Activated B cell treated with CpG ODN at 0.5 μM for 24 hours (primary cell): ENCODE data around the gene ZMAT3. TPM values are rescaled to one million over a fixed set of nuclear protein-coding genes. Genes with fewer than 3 reads are reported as not detected.

ENCODE experiments used
- ATAC-seq: fragments of 200-7000 bp; cut with Tn5 transposase; one replicate; pipeline ENCODE4 v1.10.0; 2021; ENCODE audit warnings: low read depth, mild to moderate bottlenecking, moderate library complexity
- CTCF ChIA-PET: fragments of 350-600 bp; sonication (Branson Sonifier 250); formaldehyde crosslinking; loops from one replicate; lab custom pipeline; 2021; ENCODE audit warnings: antibody characterized with exemption; lab: Charles Lee
- POLR2A ChIA-PET: fragments of 350-600 bp; sonication (Branson Sonifier 250); formaldehyde crosslinking; loops from one replicate; lab custom pipeline; 2021; ENCODE audit warnings: antibody characterized with exemption; lab: Charles Lee
- DNase-seq: peaks from one replicate; pipeline ENCODE4 v3.0.0; 2022
- H3K27ac Mint-ChIP-seq: one replicate; pipeline ENCODE4 v1.8.0; 2020; ENCODE audit warnings: mixed read lengths
- H3K27me3 Mint-ChIP-seq: one replicate; pipeline ENCODE4 v1.8.0; 2021; ENCODE audit warnings: mixed read lengths
- H3K36me3 Mint-ChIP-seq: one replicate; pipeline ENCODE4 v1.8.0; 2021; ENCODE audit warnings: low read depth, mixed read lengths
- H3K4me1 Mint-ChIP-seq: one replicate; pipeline ENCODE4 v1.8.0; 2021; ENCODE audit warnings: mixed read lengths
- H3K4me3 Mint-ChIP-seq: one replicate; pipeline ENCODE4 v1.8.0; 2020; ENCODE audit warnings: mild to moderate bottlenecking, mixed read lengths
- H3K9me3 Mint-ChIP-seq: one replicate; pipeline ENCODE4 v1.8.0; 2020; ENCODE audit warnings: mixed read lengths
- CTCF ChIP-seq: fragments of 200-600 bp; IDR thresholded peaks from one replicate; pipeline ENCODE4 v1.8.0; 2022; ENCODE audit warnings: antibody characterized with exemption, mild to moderate bottlenecking
- intact Hi-C: fragments of 100-400 bp; cut with micrococcal nuclease; formaldehyde crosslinking; loops from one replicate; pipeline ENCODE4 v1.15.1; 2024
- total RNA-seq: library from RNA; stranded (reverse); gene quantifications from 2 replicates; pipeline ENCODE4 v1.2.3, GENCODE V29; 2022

The ZMAT3 gene
- total RNA-seq, 1 donor from 2014 or later = 32.0 TPM

DNA sequence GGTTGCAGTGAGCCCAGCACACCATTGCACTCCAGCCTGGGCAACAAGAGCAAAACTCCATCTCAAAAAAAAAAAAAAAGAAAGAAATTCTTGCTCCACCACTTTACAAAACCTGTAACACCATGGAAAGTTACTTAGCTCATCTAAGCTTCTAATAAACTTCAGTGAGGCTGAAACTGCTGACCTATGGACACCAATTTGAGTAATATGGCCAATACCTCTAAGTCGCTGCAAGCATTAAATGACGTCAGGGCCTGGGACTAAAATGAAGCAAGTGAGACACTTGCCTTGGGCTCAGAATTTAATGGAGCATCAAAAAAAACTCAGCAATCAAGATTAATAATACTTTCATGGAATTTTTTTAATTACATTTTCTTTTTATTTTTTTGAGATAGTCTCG is 42.5 kb downstream of the ZMAT3 start:
- CTCF ChIA-PET = no interaction called here
- no peak for TF ChIP-seq CTCF
- H3K4me3 Mint-ChIP-seq = no peak overlapping the region
- H3K4me1 Mint-ChIP-seq = no peaks in the 10 kb centered on the region
- H3K27ac Mint-ChIP-seq = no peak overlapping the region
- H3K9me3 Mint-ChIP-seq = no peaks in the 10 kb centered on the region
- intact Hi-C loops = no loop called here
- DNase-seq (no peak), ATAC-seq (no peak)
- H3K27me3 Mint-ChIP-seq = no peaks in the 10 kb centered on the region
- POLR2A ChIA-PET = interaction anchor here (1.0 kb wide), 1 partner anchor 9 kb away, joined by 3 read pairs; no protein-coding TSS in a partner anchor
- H3K36me3 Mint-ChIP-seq = peaks cover 35% of the 10 kb centered on the region

DNA sequence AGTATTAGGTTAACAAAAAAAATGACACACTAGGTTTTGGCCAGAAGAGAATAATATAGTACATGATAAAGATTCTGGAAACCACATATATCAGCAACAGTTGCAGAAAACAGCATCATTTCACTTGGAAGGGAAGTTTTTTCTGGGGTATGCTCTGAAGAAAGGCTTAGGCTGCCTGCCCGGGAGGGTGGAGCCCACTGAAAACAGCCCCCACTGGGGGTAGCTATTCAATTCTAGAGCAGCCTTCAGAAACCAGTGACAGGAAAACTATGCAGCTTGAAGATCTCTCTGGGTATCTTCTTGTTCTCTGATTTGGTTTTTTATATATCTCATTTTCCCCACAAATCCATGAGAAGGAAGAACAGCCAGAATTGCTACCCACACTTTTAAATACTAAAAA is 43.2 kb downstream of the ZMAT3 start:
- intact Hi-C loops = no loop called here
- H3K4me3 Mint-ChIP-seq = no peak overlapping the region
- H3K27me3 Mint-ChIP-seq = no peaks in the 10 kb centered on the region
- DNase-seq = no peak
- H3K9me3 Mint-ChIP-seq = no peaks in the 10 kb centered on the region
- TF ChIP-seq CTCF = no peak
- peaks cover 38% of the 10 kb centered on the region for H3K36me3 Mint-ChIP-seq
- ChIA-PET CTCF (interaction anchor here (1.5 kb wide), 1 partner anchor 13 kb away, joined by 5 read pairs; no protein-coding TSS in a partner anchor), POLR2A (interaction anchor here (0.7 to 1.0 kb wide), 2 partner anchors 8 to 18 kb away, joined by 3 read pairs; no protein-coding TSS in a partner anchor)
- H3K4me1 Mint-ChIP-seq = no peaks in the 10 kb centered on the region
- H3K27ac Mint-ChIP-seq = no peak overlapping the region
- ATAC-seq = no peak

DNA sequence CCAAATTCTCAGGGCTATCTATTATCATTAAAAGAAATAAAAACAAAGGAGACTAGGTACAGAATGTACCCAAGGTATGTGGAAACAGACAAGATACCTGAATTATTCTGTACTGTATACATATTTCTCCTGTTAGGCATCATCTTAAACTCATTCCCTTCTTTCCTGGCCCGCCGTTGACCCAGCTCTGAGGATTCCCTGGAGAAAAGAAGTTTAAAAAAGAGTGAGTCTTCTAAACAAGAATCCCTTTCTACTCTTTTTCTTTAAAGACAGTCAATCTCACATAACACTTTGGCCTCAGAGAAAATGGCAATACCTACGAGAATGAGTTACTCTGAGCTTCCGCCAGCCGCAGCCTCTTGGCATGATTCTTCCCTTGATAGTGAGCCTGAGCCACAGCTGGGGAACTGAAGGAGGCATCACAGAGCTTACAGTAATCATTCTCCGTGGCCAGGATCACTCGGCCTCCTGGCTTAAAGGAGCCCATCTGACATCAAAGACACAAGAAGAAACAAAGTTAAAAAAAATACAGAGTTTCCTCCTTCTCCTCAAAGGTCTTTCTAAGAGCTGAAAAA is 44.2 kb downstream of the ZMAT3 start:
- intact Hi-C loops = no loop called here
- ChIA-PET CTCF (interaction anchor here (1.5 kb wide), 1 partner anchor 12 kb away, joined by 5 read pairs; no protein-coding TSS in a partner anchor), POLR2A (interaction anchor here (0.7 kb wide), 1 partner anchor 19 kb away, joined by 3 read pairs; no protein-coding TSS in a partner anchor)
- Mint-ChIP-seq H3K27me3 (no peaks in the 10 kb centered on the region), H3K4me3 (no peak overlapping the region), H3K4me1 (no peaks in the 10 kb centered on the region), H3K36me3 (peaks cover 38% of the 10 kb centered on the region), H3K9me3 (no peaks in the 10 kb centered on the region), H3K27ac (no peak overlapping the region)
- ATAC-seq = no peak
- TF ChIP-seq CTCF = no peak
- no peak for DNase-seq

DNA sequence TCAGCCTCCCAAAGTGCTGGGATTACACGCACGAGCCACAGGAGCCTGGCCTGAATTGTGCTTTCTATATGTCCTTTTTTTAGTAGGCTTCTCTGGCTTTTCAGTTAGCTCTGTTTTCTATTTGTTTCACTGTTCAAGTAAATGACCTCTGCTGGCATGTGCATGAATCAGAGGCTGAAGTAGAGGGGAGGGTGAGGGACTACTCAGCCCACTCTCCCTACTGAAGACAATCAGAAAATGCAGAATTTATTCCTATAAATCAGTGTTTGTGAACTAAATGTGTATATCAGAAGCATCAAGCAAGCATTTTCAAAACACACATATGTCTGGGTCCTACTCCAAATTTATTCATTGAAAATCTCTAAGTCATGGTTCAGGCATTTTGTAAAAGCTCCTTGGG is 45.0 kb downstream of the ZMAT3 start:
- no peaks in the 10 kb centered on the region for H3K4me1 Mint-ChIP-seq
- H3K9me3 Mint-ChIP-seq = no peaks in the 10 kb centered on the region
- ChIA-PET POLR2A (no interaction called here), CTCF (no interaction called here)
- no peak overlapping the region for H3K4me3 Mint-ChIP-seq
- intact Hi-C loops = no loop called here
- ATAC-seq (no peak), DNase-seq (no peak)
- peaks cover 38% of the 10 kb centered on the region for H3K36me3 Mint-ChIP-seq
- no peaks in the 10 kb centered on the region for H3K27me3 Mint-ChIP-seq
- no peak for TF ChIP-seq CTCF
- H3K27ac Mint-ChIP-seq = no peak overlapping the region

DNA sequence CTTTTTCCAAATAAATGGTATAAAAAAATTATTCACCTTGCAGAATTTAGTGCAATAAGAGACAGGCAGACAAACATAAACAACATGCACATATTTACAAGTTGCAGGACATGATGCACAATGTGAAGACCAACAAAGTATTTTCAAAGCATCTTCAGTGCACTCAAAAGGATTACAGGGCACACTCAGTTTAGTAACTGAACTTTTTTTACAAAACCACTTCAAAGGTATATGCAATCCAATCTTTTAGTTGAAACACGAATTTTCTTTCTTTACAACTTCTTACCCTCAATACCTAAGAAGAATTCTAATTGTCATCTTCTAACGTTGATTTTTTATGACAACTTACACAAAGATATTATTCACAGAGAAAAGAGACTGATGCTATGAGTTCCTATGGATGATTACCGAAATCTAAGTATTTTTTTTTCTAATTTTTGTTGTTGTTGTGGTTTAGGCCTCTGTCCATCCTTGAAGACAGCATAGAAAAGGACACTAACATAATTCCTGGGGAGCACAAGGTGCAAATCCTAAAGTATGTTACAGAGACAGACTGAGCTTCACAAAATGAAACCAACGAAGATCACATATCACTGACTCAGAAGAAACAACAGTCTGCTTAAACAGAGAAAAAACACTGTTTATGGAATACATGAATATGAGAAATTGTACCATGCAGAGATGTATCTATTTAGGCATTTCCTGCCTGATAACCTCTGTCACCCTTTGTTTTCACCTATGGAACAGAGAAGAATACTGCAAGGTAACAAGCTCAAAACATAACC is 50.3 kb downstream of the ZMAT3 start:
- H3K4me1 Mint-ChIP-seq = peaks cover 39% of the 10 kb centered on the region
- peaks cover 12% of the 10 kb centered on the region for H3K36me3 Mint-ChIP-seq
- H3K9me3 Mint-ChIP-seq = no peaks in the 10 kb centered on the region
- ChIA-PET POLR2A (interaction anchor here (1.1 kb wide), 1 partner anchor 50 kb away, joined by 3 read pairs; the partner anchor contains the start of gene ZMAT3), CTCF (interaction anchor here (1.4 to 1.8 kb wide), 2 partner anchors 295 to 300 kb away, joined by 4 to 5 read pairs; no protein-coding TSS in a partner anchor)
- no peak for DNase-seq
- no peaks in the 10 kb centered on the region for H3K27me3 Mint-ChIP-seq
- intact Hi-C loops = no loop called here
- TF ChIP-seq CTCF = no peak
- no peak overlapping the region for H3K27ac Mint-ChIP-seq
- no peak for ATAC-seq
- no peak overlapping the region for H3K4me3 Mint-ChIP-seq
